Stimulated activated naive CD8-positive, alpha-beta T cell treated with anti-CD3 and anti-CD28 coated beads, Interleukin-15, Interleukin-2, amounts not matched to agents 100 U/mL and 50 U/mL, for 24 hours (primary cell): Measurements from ENCODE around the gene C5AR2.
"Not testable (repeated sequence)": the region's sequence is repeated elsewhere in the genome, so short reads cannot be mapped to it uniquely, and the experiment has no call there.

Experiments
- ATAC-seq: fragments of 150-1000 bp; cut with Tn5 transposase; one replicate; pipeline ENCODE4 v1.10.0; 2021
- DNase-seq: peaks from one replicate; pipeline ENCODE4 v3.0.0; 2021

Gene C5AR2

GRCh38 chr19:47387623-47388022, 55.6 kb downstream of the C5AR2 start:
- not testable (repeated sequence) for ATAC-seq

GRCh38 chr19:47388721-47389120, 56.7 kb downstream of the C5AR2 start:
- ATAC-seq, DNase-seq: not testable (repeated sequence)

More at GRCh38 chr19:47387623-47388022, 55.6 kb downstream of the C5AR2 start:
- DNase-seq, result not testable (repeated sequence)

GRCh38 chr19:47389150-47389556, 57.2 kb downstream of the C5AR2 start:
- no peak for ATAC-seq
- DNase-seq, result no peak

- no peak for ATAC-seq
- DNase-seq, result no peak
Measured at GRCh38 chr19:47390533-47391488, 58.8 kb downstream of the C5AR2 start.

GRCh38 chr19:47391510-47392223, 59.7 kb downstream of the C5AR2 start:
- peak; percentile 88 for DNase-seq
- peak; percentile 76 for ATAC-seq
